K562 (cell line): ENCODE measurements around the gene ENKD1. TPM values are rescaled to one million over a fixed set of nuclear protein-coding genes. Genes with fewer than 3 reads are reported as not detected.
A peak's percentile ranks its signal among the peaks of the same experiment; 100 is the strongest.

Experiments
- CHD1 ChIP-seq: fragments of 200-600 bp; sonication (generic); IDR thresholded peaks from one replicate; pipeline ENCODE4 v1.6.1; 2012; ENCODE audit warnings: mild to moderate bottlenecking, moderate library complexity, low read length, inconsistent platforms
- CSDE1 ChIP-seq, 2 experiments: fragments of 450-650 bp; IDR thresholded peaks; 2 replicates each; pipeline ENCODE4 v1.6.1; 2016; ENCODE audit warnings: mild to moderate bottlenecking in 1 of 2
- E2F6 ChIP-seq, 2 experiments: IDR thresholded peaks; 2 replicates each; pipeline ENCODE4 v1.6.1; 2011; ENCODE audit warnings: borderline replicate concordance in 1 of 2, control low read depth in 1 of 2, low read depth in 1 of 2, low read length in 1 of 2, mild to moderate bottlenecking in 1 of 2, mixed read lengths in 1 of 2, moderate library complexity in 1 of 2; ENCODE audit not compliant: insufficient read depth in 1 of 2, insufficient read length in 1 of 2, poor library complexity in 1 of 2, severe bottlenecking in 1 of 2; ENCODE audit errors: extremely low read depth in 1 of 2
- HDAC2 ChIP-seq: fragments of 450-650 bp; IDR thresholded peaks from 2 replicates; pipeline ENCODE4 v1.6.1; 2016; ENCODE audit warnings: mild to moderate bottlenecking
- L3MBTL2 ChIP-seq: fragments of 450-650 bp; IDR thresholded peaks from 2 replicates; pipeline ENCODE4 v1.6.1; 2016; ENCODE audit warnings: mild to moderate bottlenecking, moderate library complexity
- LCOR ChIP-seq: sonication (generic); formaldehyde crosslinking; IDR thresholded peaks from 2 replicates; pipeline ENCODE4 v1.8.0; 2022; ENCODE audit warnings: mild to moderate bottlenecking, missing genetic modification reagents
- MYC ChIP-seq, 2 experiments: fragments of 250-450 bp in 1 of 2; sonication (Bioruptor Pico) in 1 of 2; IDR thresholded peaks; 2 replicates each; pipeline versions ENCODE4 v1.5.1 to v1.6.1; 2012 to 2021; ENCODE audit warnings: low read depth in 2 of 2, borderline replicate concordance in 1 of 2, improper control_type of control experiment in 1 of 2, low read length in 1 of 2, mild to moderate bottlenecking in 1 of 2, moderate library complexity in 1 of 2
- NFIX ChIP-seq: fragments of 250-450 bp; sonication (Bioruptor Pico); IDR thresholded peaks from 2 replicates; pipeline ENCODE4 v1.4.0; 2020; ENCODE audit warnings: low read depth, mild to moderate bottlenecking, moderate library complexity
- NFXL1 ChIP-seq: fragments of 450-650 bp; formaldehyde crosslinking; IDR thresholded peaks from 2 replicates; pipeline ENCODE4 v1.4.0; 2021; ENCODE audit warnings: mild to moderate bottlenecking
- NKRF ChIP-seq: fragments of 450-650 bp; IDR thresholded peaks from 2 replicates; pipeline ENCODE4 v1.6.1; 2016; ENCODE audit warnings: borderline replicate concordance
- POLR2B ChIP-seq: fragments of 450-650 bp; IDR thresholded peaks from 2 replicates; pipeline ENCODE4 v1.6.1; 2018; ENCODE audit warnings: low read depth; ENCODE audit not compliant: partially characterized antibody
- RFX5 ChIP-seq: IDR thresholded peaks from 2 replicates; pipeline ENCODE4 v1.6.1; 2011; ENCODE audit warnings: low read depth, mild to moderate bottlenecking, improper control_type of control experiment, low read length
- SAP30 ChIP-seq: fragments of 200-600 bp; sonication (generic); IDR thresholded peaks from 2 replicates; pipeline ENCODE4 v1.6.1; 2012; ENCODE audit warnings: borderline replicate concordance, low read depth, mild to moderate bottlenecking, moderate library complexity, low read length, control low read depth, inconsistent platforms; ENCODE audit not compliant: insufficient read depth, poor library complexity, severe bottlenecking
- SPI1 ChIP-seq: IDR thresholded peaks from 2 replicates; pipeline ENCODE4 v1.6.1; 2011; ENCODE audit warnings: low read depth, low read length, control low read depth, borderline replicate concordance
- U2AF1 ChIP-seq: fragments of 200-400 bp; formaldehyde crosslinking; optimal IDR thresholded peaks from 2 replicates; pipeline ENCODE3; 2017; ENCODE audit warnings: mild to moderate bottlenecking, low read depth, low read length, moderate library complexity
- ZNF12 ChIP-seq: sonication (generic); formaldehyde crosslinking; IDR thresholded peaks from 2 replicates; pipeline ENCODE4 v1.4.0; 2020; ENCODE audit warnings: mild to moderate bottlenecking, missing genetic modification reagents
- ZNF41 ChIP-seq: fragments of 250-450 bp; sonication (Bioruptor Pico); conservative IDR thresholded peaks from 2 replicates; pipeline ENCODE4 v1.4.0; 2020; ENCODE audit warnings: mild to moderate bottlenecking
- ZNF583 ChIP-seq: fragments of 250-450 bp; sonication (Bioruptor Pico); IDR thresholded peaks from 2 replicates; pipeline ENCODE4 v1.4.0; 2020
- ZSCAN29 ChIP-seq: fragments of 450-650 bp; IDR thresholded peaks from 2 replicates; pipeline ENCODE4 v1.6.1; 2017
- polyA plus RNA-seq, 8 experiments: library from polyadenylated mRNA; depleted of rRNA in 4 of 8; stranded (reverse) in 5 of 8; unstranded in 3 of 8; fragments of >200 nt; fragmentation: Nextera tagmentation in 2 of 8; fragmentation: Illumina TruSeq in 1 of 8; extraction: Ambion mirVana in 2 of 8; extraction: Trizol in 1 of 8; gene quantifications; 2 replicates each; pipeline versions ENCODE4 v1.2.1 to v1.2.3, GENCODE V29; 2011 to 2014; ENCODE audit warnings: inconsistent platforms in 1 of 8, missing spikeins in 1 of 8
- total RNA-seq, 7 experiments: library from RNA; depleted of rRNA in 6 of 7; stranded (reverse); fragments of >200 nt in 6 of 7; fragmentation: Illumina TruSeq in 2 of 7; extraction: Trizol in 2 of 7; gene quantifications; 2 replicates each; pipeline versions ENCODE4 v1.2.1 to v1.2.3, GENCODE V29; 2011 to 2021; ENCODE audit warnings: low replicate concordance in 1 of 7
- TF ChIP-seq, protein P1 (sequence below): fragments of 450-650 bp; IDR thresholded peaks from 2 replicates; pipeline ENCODE4 v1.6.1; 2014; ENCODE audit warnings: low read depth, mild to moderate bottlenecking, moderate library complexity, borderline replicate concordance
- TF ChIP-seq, protein P2 (sequence below): sonication (generic); formaldehyde crosslinking; IDR thresholded peaks from 2 replicates; pipeline ENCODE4 v1.8.0; 2022; ENCODE audit warnings: missing genetic modification reagents, mild to moderate bottlenecking, borderline replicate concordance

ENKD1 gene
- total and polyA plus RNA-seq, 9 of the 15 experiments (the other 6 are each of a cell fraction or from before 2014, with no cell fraction given) = 1.1 to 26.9 (median 8.3) TPM

GRCh38 chr16:67659675-67660563, 6.6 kb downstream of the ENKD1 start, which contains the start of gene ACD (continued):
- TF ChIP-seq NKRF (peak; percentile 36; the same call in 1 of the 2 replicates), L3MBTL2 (peak; percentile 72), CSDE1 (IDR thresholded peaks at IDR 0.05) (no peak), SPI1 (peak; percentile 54; the same call in 1 of the 2 replicates), E2F6 (IDR thresholded peaks at IDR 0.05; ENCODE audit: borderline replicate concordance in 1 of 2, extremely low read depth in 1 of 2, insufficient read depth in 1 of 2, insufficient read length in 1 of 2, low read depth in 1 of 2, low read length in 1 of 2, poor library complexity in 1 of 2, severe bottlenecking in 1 of 2) (peak in 1 of 2 experiments; percentile 87), NFXL1 (CRISPR knock-in tag) (no peak), POLR2B (peak; percentile 70), MYC (IDR thresholded peaks at IDR 0.05; ENCODE audit: low read depth, low read length) (0 out of 2 replicates have a peak, but pooled peaks have one; percentile 24), MYC (CRISPR knock-in tag; IDR thresholded peaks at IDR 0.05; ENCODE audit: borderline replicate concordance, low read depth) (peak; percentile 43; the same call in 1 of the 2 replicates), LCOR (no peak), SAP30 (peak; percentile 72), CHD1 (peak; percentile 16), ZSCAN29 (no peak), NFIX (CRISPR knock-in tag) (no peak), HDAC2 (0 out of 2 replicates have a peak, but pooled peaks have one; percentile 56), RFX5 (no peak), U2AF1 (no peak), ZNF583 (no peak), ZNF41 (CRISPR knock-in tag) (no peak), ZNF12 (CRISPR knock-in tag) (0 out of 2 replicates have a peak, but pooled peaks have one; percentile 24)
- TF ChIP-seq, protein P1, sequence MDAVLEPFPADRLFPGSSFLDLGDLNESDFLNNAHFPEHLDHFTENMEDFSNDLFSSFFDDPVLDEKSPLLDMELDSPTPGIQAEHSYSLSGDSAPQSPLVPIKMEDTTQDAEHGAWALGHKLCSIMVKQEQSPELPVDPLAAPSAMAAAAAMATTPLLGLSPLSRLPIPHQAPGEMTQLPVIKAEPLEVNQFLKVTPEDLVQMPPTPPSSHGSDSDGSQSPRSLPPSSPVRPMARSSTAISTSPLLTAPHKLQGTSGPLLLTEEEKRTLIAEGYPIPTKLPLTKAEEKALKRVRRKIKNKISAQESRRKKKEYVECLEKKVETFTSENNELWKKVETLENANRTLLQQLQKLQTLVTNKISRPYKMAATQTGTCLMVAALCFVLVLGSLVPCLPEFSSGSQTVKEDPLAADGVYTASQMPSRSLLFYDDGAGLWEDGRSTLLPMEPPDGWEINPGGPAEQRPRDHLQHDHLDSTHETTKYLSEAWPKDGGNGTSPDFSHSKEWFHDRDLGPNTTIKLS = peak; percentile 55; the same call in 1 of the 2 replicates
- TF ChIP-seq, protein P2, sequence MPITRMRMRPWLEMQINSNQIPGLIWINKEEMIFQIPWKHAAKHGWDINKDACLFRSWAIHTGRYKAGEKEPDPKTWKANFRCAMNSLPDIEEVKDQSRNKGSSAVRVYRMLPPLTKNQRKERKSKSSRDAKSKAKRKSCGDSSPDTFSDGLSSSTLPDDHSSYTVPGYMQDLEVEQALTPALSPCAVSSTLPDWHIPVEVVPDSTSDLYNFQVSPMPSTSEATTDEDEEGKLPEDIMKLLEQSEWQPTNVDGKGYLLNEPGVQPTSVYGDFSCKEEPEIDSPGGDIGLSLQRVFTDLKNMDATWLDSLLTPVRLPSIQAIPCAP (CRISPR knock-in tag) = no peak
